ENCODE results near the gene RGS3.

The RGS3 gene

GRCh38 chr9:113467183-113467582, 3.7 kb downstream of the RGS3 start:
- TF ChIP-seq, protein P1, sequence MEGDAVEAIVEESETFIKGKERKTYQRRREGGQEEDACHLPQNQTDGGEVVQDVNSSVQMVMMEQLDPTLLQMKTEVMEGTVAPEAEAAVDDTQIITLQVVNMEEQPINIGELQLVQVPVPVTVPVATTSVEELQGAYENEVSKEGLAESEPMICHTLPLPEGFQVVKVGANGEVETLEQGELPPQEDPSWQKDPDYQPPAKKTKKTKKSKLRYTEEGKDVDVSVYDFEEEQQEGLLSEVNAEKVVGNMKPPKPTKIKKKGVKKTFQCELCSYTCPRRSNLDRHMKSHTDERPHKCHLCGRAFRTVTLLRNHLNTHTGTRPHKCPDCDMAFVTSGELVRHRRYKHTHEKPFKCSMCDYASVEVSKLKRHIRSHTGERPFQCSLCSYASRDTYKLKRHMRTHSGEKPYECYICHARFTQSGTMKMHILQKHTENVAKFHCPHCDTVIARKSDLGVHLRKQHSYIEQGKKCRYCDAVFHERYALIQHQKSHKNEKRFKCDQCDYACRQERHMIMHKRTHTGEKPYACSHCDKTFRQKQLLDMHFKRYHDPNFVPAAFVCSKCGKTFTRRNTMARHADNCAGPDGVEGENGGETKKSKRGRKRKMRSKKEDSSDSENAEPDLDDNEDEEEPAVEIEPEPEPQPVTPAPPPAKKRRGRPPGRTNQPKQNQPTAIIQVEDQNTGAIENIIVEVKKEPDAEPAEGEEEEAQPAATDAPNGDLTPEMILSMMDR (IDR thresholded peaks at IDR 0.05; ENCODE audit: low read depth, low read length, missing control alignments) = no peak
- Histone ChIP-seq H3K36me3 (replicated peaks) (no peaks in the 10 kb centered on the region), H3K4me3 (ENCODE audit: low read depth, low read length) (no peak overlapping the region), H3K27me3 (replicated peaks) (peaks cover 7% of the 10 kb centered on the region), H3K27ac (no peak overlapping the region)
- no peak for DNase-seq
- in situ Hi-C loops (cut with HindIII; ENCODE audit: low pct_ligation_motif_present, low sequenced_read_pairs) = no loop called here

DNA sequence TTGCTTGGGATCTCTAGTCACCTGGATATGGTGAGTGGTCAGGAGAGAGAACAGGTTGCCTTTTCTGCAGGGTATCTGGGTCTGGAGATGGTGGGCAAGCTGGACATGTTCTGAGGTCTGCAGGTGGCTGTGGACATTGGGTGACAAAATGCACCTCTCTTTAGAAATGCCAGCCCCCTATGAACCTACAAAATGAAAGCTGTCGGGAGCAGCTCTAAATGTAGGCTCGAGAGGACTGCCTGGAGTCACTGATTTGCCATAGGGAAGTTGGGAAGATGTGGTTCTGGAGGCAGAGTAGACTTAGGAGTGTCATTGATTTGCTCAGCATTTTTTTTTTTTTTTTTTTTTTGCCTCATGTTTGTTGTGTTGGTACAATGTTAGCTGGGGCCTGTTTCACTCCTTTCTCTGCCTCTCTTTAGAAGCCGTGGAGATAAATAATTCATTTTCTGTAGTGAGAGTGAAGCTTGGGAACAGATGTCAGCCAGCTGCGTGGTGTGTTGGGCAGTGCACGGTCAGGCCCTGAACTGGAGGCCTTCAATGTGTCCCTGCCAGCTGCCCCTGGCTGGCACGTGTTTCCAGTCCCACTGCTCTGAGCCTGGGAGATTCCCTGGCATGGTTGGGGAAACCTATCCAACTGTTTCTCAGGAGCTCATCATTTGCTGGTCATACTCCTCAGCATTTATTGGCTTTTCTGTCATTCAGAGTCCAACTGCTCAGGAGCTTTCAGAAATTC, 5.4 kb downstream of the RGS3 start:
- no peak overlapping the region for H3K4me3 ChIP-seq (ENCODE audit: low read depth, low read length)
- TF ChIP-seq, protein P1 (IDR thresholded peaks at IDR 0.05; ENCODE audit: low read depth, low read length, missing control alignments) = no peak
- no peaks in the 10 kb centered on the region for H3K27me3 ChIP-seq (replicated peaks)
- no peaks in the 10 kb centered on the region for H3K36me3 ChIP-seq (replicated peaks)
- DNase-seq = no peak
- in situ Hi-C loops (cut with HindIII; ENCODE audit: low pct_ligation_motif_present, low sequenced_read_pairs) = no loop called here
- H3K27ac ChIP-seq = no peak overlapping the region

DNA sequence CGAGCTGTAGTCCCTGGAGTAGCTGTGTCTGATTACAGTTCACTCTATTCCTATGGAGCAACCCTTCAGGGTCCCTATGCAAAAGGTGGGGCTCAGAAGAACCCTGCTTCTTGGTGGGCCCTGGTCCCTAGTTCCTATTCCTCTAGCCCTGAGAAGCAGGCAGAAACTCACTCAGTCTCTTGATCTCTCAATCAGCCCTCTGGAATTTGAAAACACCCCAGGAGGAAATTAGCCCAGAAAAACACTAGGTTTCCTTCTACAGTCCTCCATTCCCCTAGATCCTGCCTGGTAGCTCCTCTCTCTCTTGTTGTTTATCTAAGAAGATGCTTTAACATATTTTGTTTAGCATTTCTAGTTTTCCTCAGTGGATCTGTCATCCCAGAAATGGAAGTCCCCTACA, 7.6 kb downstream of the RGS3 start:
- TF ChIP-seq, protein P1 (IDR thresholded peaks at IDR 0.05; ENCODE audit: low read depth, low read length, missing control alignments) = no peak
- no peak for DNase-seq
- Histone ChIP-seq H3K4me3 (ENCODE audit: low read depth, low read length) (no peak overlapping the region), H3K27me3 (replicated peaks) (no peaks in the 10 kb centered on the region), H3K36me3 (replicated peaks) (no peaks in the 10 kb centered on the region), H3K27ac (no peak overlapping the region)
- in situ Hi-C loops (cut with HindIII; ENCODE audit: low pct_ligation_motif_present, low sequenced_read_pairs) = no loop called here

- DNase-seq = no peak
- Histone ChIP-seq H3K27ac (no peak overlapping the region), H3K27me3 (replicated peaks) (no peaks in the 10 kb centered on the region), H3K36me3 (replicated peaks) (no peaks in the 10 kb centered on the region), H3K4me3 (ENCODE audit: low read depth, low read length) (no peak overlapping the region)
- TF ChIP-seq, protein P1 (IDR thresholded peaks at IDR 0.05; ENCODE audit: low read depth, low read length, missing control alignments) = no peak
- in situ Hi-C loops (cut with HindIII; ENCODE audit: low pct_ligation_motif_present, low sequenced_read_pairs) = no loop called here
Observed at GRCh38 chr9:113471566-113471965, 8.0 kb downstream of the RGS3 start.

- in situ Hi-C loops (cut with HindIII; ENCODE audit: low pct_ligation_motif_present, low sequenced_read_pairs) = no loop called here
- Histone ChIP-seq H3K4me3 (ENCODE audit: low read depth, low read length) (no peak overlapping the region), H3K27ac (no peak overlapping the region), H3K36me3 (replicated peaks) (no peaks in the 10 kb centered on the region), H3K27me3 (replicated peaks) (no peaks in the 10 kb centered on the region)
- TF ChIP-seq, protein P1 (IDR thresholded peaks at IDR 0.05; ENCODE audit: low read depth, low read length, missing control alignments) = no peak
- DNase-seq = no peak
Observed at GRCh38 chr9:113472199-113472598, 8.7 kb downstream of the RGS3 start.

Data from brain microvascular endothelial cell (primary cell).